IMR-90 (cell line): ENCODE results near the gene DIP2A. TPM values are rescaled to one million over a fixed set of nuclear protein-coding genes. Genes with fewer than 3 reads are reported as not detected.

Source experiments
- ATAC-seq: fragments of 200-7000 bp; cut with Tn5 transposase; 2 replicates; pipeline ENCODE4 v1.9.1; 2020; ENCODE audit warnings: low read depth, mild to moderate bottlenecking, moderate library complexity
- BruUV-seq: library from RNA; stranded (reverse); fragments of 400-500 nt; replicated peaks from 2 replicates; lab custom pipeline; 2021; lab: Mats Ljungman, UMichigan
- CTCF ChIA-PET: fragments of 300-600 bp; formaldehyde crosslinking; extraction: SDS; loops from one replicate; lab custom pipeline; 2021; ENCODE audit warnings: antibody characterized with exemption; lab: Yijun Ruan, JAX
- POLR2A ChIA-PET: fragments of 300-600 bp; sonication (Branson Sonifier 250); formaldehyde crosslinking; loops from one replicate; lab custom pipeline; 2022; ENCODE audit warnings: antibody characterized with exemption; ENCODE audit not compliant: unreplicated experiment; lab: Charles Lee
- DNase-seq: peaks from one replicate; pipeline ENCODE4 v3.0.0; 2013
- H2AFZ ChIP-seq: replicated peaks from 2 replicates; pipeline ENCODE3; 2013; ENCODE audit warnings: low read length, mild to moderate bottlenecking; ENCODE audit not compliant: poor library complexity
- H2AK5ac ChIP-seq: 2 replicates; pipeline ENCODE4 v1.6.1; 2013; ENCODE audit warnings: low read depth, low read length, inconsistent platforms
- H2AK9ac ChIP-seq: replicated peaks from 2 replicates; pipeline ENCODE3; 2013; ENCODE audit warnings: mild to moderate bottlenecking, low read depth, low read length, moderate library complexity; ENCODE audit not compliant: poor library complexity
- H2BK120ac ChIP-seq: 2 replicates; pipeline ENCODE4 v1.6.1; 2013; ENCODE audit warnings: low read depth, low read length, inconsistent platforms
- H2BK15ac ChIP-seq: 3 replicates; pipeline ENCODE4 v1.6.1; 2013; ENCODE audit warnings: low read depth, low read length, inconsistent platforms
- H2BK20ac ChIP-seq: 2 replicates; pipeline ENCODE4 v1.6.1; 2013; ENCODE audit warnings: low read depth, mild to moderate bottlenecking, inconsistent platforms, low read length, moderate library complexity
- H2BK5ac ChIP-seq: 2 replicates; pipeline ENCODE4 v1.6.1; 2013; ENCODE audit warnings: mild to moderate bottlenecking, low read depth, low read length, inconsistent platforms; ENCODE audit not compliant: poor library complexity, severe bottlenecking
- H3K14ac ChIP-seq: replicated peaks from 2 replicates; pipeline ENCODE4 v1.6.1; 2013; ENCODE audit warnings: low read depth, low read length, inconsistent platforms
- H3K18ac ChIP-seq: 2 replicates; pipeline ENCODE4 v1.6.1; 2013; ENCODE audit warnings: low read depth, low read length, control low read depth
- H3K23ac ChIP-seq: 2 replicates; pipeline ENCODE4 v1.6.1; 2013; ENCODE audit warnings: low read depth, low read length, inconsistent platforms
- H3K27ac ChIP-seq: 2 replicates; pipeline ENCODE4 v1.5.1; 2013; ENCODE audit warnings: mild to moderate bottlenecking, control low read depth, low read length; ENCODE audit not compliant: insufficient read depth
- H3K27me3 ChIP-seq: 2 replicates; pipeline ENCODE4 v1.6.1; 2013; ENCODE audit warnings: low read length; ENCODE audit not compliant: control insufficient read depth, insufficient read depth
- H3K36me3 ChIP-seq: 2 replicates; pipeline ENCODE4 v1.6.1; 2013; ENCODE audit warnings: low read length, mixed read lengths; ENCODE audit not compliant: control insufficient read depth, insufficient read depth
- H3K4ac ChIP-seq: 2 replicates; pipeline ENCODE4 v1.6.1; 2013; ENCODE audit warnings: low read depth, low read length, inconsistent platforms
- H3K4me1 ChIP-seq: 2 replicates; pipeline ENCODE4 v1.6.1; 2013; ENCODE audit warnings: low read length, mixed read lengths; ENCODE audit not compliant: control insufficient read depth, insufficient read depth
- H3K4me2 ChIP-seq: 2 replicates; pipeline ENCODE4 v1.6.1; 2013; ENCODE audit warnings: low read depth, mild to moderate bottlenecking, control low read depth, low read length, moderate library complexity
- H3K4me3 ChIP-seq: 2 replicates; pipeline ENCODE4 v1.5.1; 2013; ENCODE audit warnings: low read depth, mild to moderate bottlenecking, control low read depth, low read length, moderate library complexity; ENCODE audit not compliant: insufficient read depth
- H3K56ac ChIP-seq: 2 replicates; pipeline ENCODE4 v1.6.1; 2013; ENCODE audit warnings: low read length, inconsistent platforms; ENCODE audit not compliant: insufficient read depth; ENCODE audit errors: extremely low read depth
- H3K79me1 ChIP-seq, 2 experiments: 2 replicates each; pipeline ENCODE4 v1.6.1; 2013; ENCODE audit warnings: low read length in 2 of 2, inconsistent platforms in 1 of 2, low read depth in 1 of 2
- H3K9ac ChIP-seq: 2 replicates; pipeline ENCODE4 v1.6.1; 2013; ENCODE audit warnings: low read depth, low read length, control low read depth
- H3K9me1 ChIP-seq: 2 replicates; pipeline ENCODE4 v1.6.1; 2013; ENCODE audit warnings: low read length, inconsistent platforms; ENCODE audit not compliant: insufficient read depth
- H3K9me3 ChIP-seq: 2 replicates; pipeline ENCODE4 v1.6.1; 2013; ENCODE audit warnings: low read length; ENCODE audit not compliant: control insufficient read depth, insufficient read depth
- H4K20me1 ChIP-seq: 2 replicates; pipeline ENCODE4 v1.6.1; 2013; ENCODE audit warnings: low read length, inconsistent platforms; ENCODE audit not compliant: insufficient read depth
- H4K5ac ChIP-seq: 2 replicates; pipeline ENCODE4 v1.6.1; 2013; ENCODE audit warnings: mild to moderate bottlenecking, low read depth, low read length, control low read depth
- H4K8ac ChIP-seq, 2 experiments: 2 replicates each; pipeline ENCODE4 v1.6.1; 2013; ENCODE audit warnings: low read depth in 2 of 2, low read length in 2 of 2, control low read depth in 1 of 2, inconsistent platforms in 1 of 2
- H4K91ac ChIP-seq: 2 replicates; pipeline ENCODE4 v1.6.1; 2013; ENCODE audit warnings: low read depth, low read length, inconsistent platforms; ENCODE audit not compliant: insufficient read depth
- BHLHE40 ChIP-seq: fragments of 150-350 bp; IDR thresholded peaks from 2 replicates; pipeline ENCODE4 v1.6.1; 2016; ENCODE audit warnings: mild to moderate bottlenecking, low read depth, low read length
- CEBPB ChIP-seq: IDR thresholded peaks from 2 replicates; pipeline ENCODE4 v1.6.1; 2012; ENCODE audit warnings: low read depth, low read length, improper control_type of control experiment
- WGBS, 2 experiments: methylation state at CpG; one replicate each; pipeline versions ENCODE4 v1.1.5 to v1.1.7; 2013; ENCODE audit warnings: missing lambda C conversion rate in 2 of 2; ENCODE audit not compliant: insufficient read length in 1 of 2; ENCODE audit errors: extremely low coverage in 2 of 2; 5-methylcytosine and 5-hydroxymethylcytosine counted together
- dilution Hi-C: fragments of 300-500 bp; cut with HindIII; formaldehyde crosslinking; loops from one replicate; pipeline ENCODE4 v1.14.3; 2018; ENCODE audit warnings: low sequenced_read_pairs; ENCODE audit not compliant: unreplicated experiment
- in situ Hi-C: fragments of 300-500 bp; cut with MboI; formaldehyde crosslinking; loops from 3 replicates; pipeline ENCODE4 v1.14.3; 2019; ENCODE audit warnings: low sequenced_read_pairs, inconsistent platforms, mixed read lengths
- intact Hi-C: fragments of 100-400 bp; cut with micrococcal nuclease; formaldehyde crosslinking; loops from 2 replicates; pipeline ENCODE4 v1.10.0; 2022
- polyA plus RNA-seq, 3 experiments: library from polyadenylated mRNA; depleted of rRNA; stranded (reverse); fragments of >200 nt; gene quantifications; 2 replicates each; pipeline ENCODE4 v1.2.3, GENCODE V29; 2012; ENCODE audit warnings: low replicate concordance in 1 of 3
- total RNA-seq: library from RNA; depleted of rRNA; stranded (reverse); fragments of >200 nt; gene quantifications from 2 replicates; pipeline ENCODE4 v1.2.3, GENCODE V29; 2012

DIP2A gene
- total and polyA plus RNA-seq, 2 of the 4 experiments (the other 2 are of a cell fraction) = 17.9 to 24.3 TPM

- H3K27ac ChIP-seq = no peak overlapping the region
- no peak overlapping the region for H3K4me2 ChIP-seq
- CTCF ChIA-PET = interaction anchor here (0.6 kb wide), 1 partner anchor 508 kb away, joined by 4 read pairs; no protein-coding TSS in a partner anchor
- DNase-seq = peak; percentile 51
- H4K5ac ChIP-seq = no peak overlapping the region
- 100% methylated on average over 1 of the region's 7 CpGs; no CpG with 5 or more reads in 1 of the 2 experiments for WGBS, 2 experiments
- no peaks in the 10 kb centered on the region for H3K9me3 ChIP-seq
- peaks cover 47 to 63% of the 10 kb centered on the region in 2 experiments for H3K79me1 ChIP-seq
- H3K36me3 ChIP-seq = peaks cover 3% of the 10 kb centered on the region; the same call in 1 of the 2 replicates
- peaks cover 21% of the 10 kb centered on the region; the same call in 1 of the 2 replicates for H4K20me1 ChIP-seq
- no peak overlapping the region for H2AK9ac ChIP-seq
- no peak overlapping the region for H3K14ac ChIP-seq
- H3K4me3 ChIP-seq = no peak overlapping the region
- H3K23ac ChIP-seq = no peak overlapping the region
- no peak overlapping the region for H4K91ac ChIP-seq
- dilution Hi-C loops (no loop called here), intact Hi-C loops (no loop called here), in situ Hi-C loops (no loop called here)
- H2AFZ ChIP-seq = no peak overlapping the region
- no peak overlapping the region for H3K56ac ChIP-seq
- H3K9me1 ChIP-seq = peaks cover under 1% of the 10 kb centered on the region; the same call in 1 of the 2 replicates
- no peak overlapping the region for H2BK5ac ChIP-seq
- no peak for ATAC-seq
- H2BK120ac ChIP-seq = no peak overlapping the region
- H3K4me1 ChIP-seq = no peaks in the 10 kb centered on the region; the same call in 1 of the 2 replicates
- no peak overlapping the region for H2BK15ac ChIP-seq
- no peak overlapping the region for H3K9ac ChIP-seq
- POLR2A ChIA-PET = interaction anchor here (0.6 kb wide), 1 partner anchor 11 kb away, joined by 3 read pairs; no protein-coding TSS in a partner anchor
- no peak overlapping the region for H3K18ac ChIP-seq
- H2AK5ac ChIP-seq = no peak overlapping the region
- no peaks in the 10 kb centered on the region for H3K27me3 ChIP-seq
- no TSS peak for BruUV-seq
- no peak for TF ChIP-seq BHLHE40
- peak; percentile 42 for TF ChIP-seq CEBPB
- no peak overlapping the region for H4K8ac ChIP-seq
- no peak overlapping the region for H2BK20ac ChIP-seq
- H3K4ac ChIP-seq = no peak overlapping the region
Measured at GRCh38 chr21:46477765-46478164, 19.1 kb downstream of the DIP2A start.
